Mucosa of rectum (tissue), 2 donors: ENCODE results near the gene CYTH2.

ENCODE experiments used
- H3K27ac ChIP-seq, 2 donors: one replicate each; pipeline ENCODE4 v1.7.0; 2013; ENCODE audit warnings: inconsistent platforms in 2 of 2, low read depth in 2 of 2, low read length in 2 of 2
- H3K27me3 ChIP-seq, 2 donors: one replicate each; pipeline ENCODE4 v1.7.0; 2013; ENCODE audit warnings: low read length in 2 of 2; ENCODE audit not compliant: control insufficient read depth in 2 of 2, insufficient read depth in 2 of 2
- H3K36me3 ChIP-seq, 2 donors: one replicate each; pipeline ENCODE4 v1.7.0; 2013; ENCODE audit warnings: low read length in 2 of 2; ENCODE audit not compliant: control insufficient read depth in 2 of 2, insufficient read depth in 2 of 2
- H3K4me1 ChIP-seq, 2 donors: one replicate each; pipeline ENCODE4 v1.7.0; 2013; ENCODE audit warnings: low read length in 2 of 2, mild to moderate bottlenecking in 1 of 2; ENCODE audit not compliant: control insufficient read depth in 2 of 2, insufficient read depth in 2 of 2
- H3K4me3 ChIP-seq, 2 donors: one replicate each; pipeline ENCODE4 v1.7.0; 2013; ENCODE audit warnings: low read length in 2 of 2
- H3K9ac ChIP-seq, 2 donors: one replicate each; pipeline ENCODE4 v1.7.0; 2013; ENCODE audit warnings: low read length in 2 of 2, low read depth in 1 of 2, mild to moderate bottlenecking in 1 of 2
- H3K9me3 ChIP-seq, 2 donors: one replicate each; pipeline ENCODE4 v1.7.0; 2013; ENCODE audit warnings: low read length in 2 of 2; ENCODE audit not compliant: control insufficient read depth in 2 of 2
- donor health status: healthy.
- donor health status: Normal muscosa, but diverticular disease.

The CYTH2 gene

GRCh38 chr19:48477067-48477685 is 8.0 kb downstream of the CYTH2 start:
- peaks cover 50 to 51% of the 10 kb centered on the region in 2 donors for H3K36me3 ChIP-seq
- H3K4me1 ChIP-seq: peaks cover 4 to 6% of the 10 kb centered on the region in 2 donors
- no peak overlapping the region for H3K9ac ChIP-seq
- no peak overlapping the region for H3K27ac ChIP-seq
- no peaks in the 10 kb centered on the region for H3K9me3 ChIP-seq
- H3K27me3 ChIP-seq: no peaks in the 10 kb centered on the region
- no peak overlapping the region for H3K4me3 ChIP-seq

- H3K9ac ChIP-seq: no peak overlapping the region
- H3K36me3 ChIP-seq: peaks cover 45% of the 10 kb centered on the region in 2 donors
Measured at GRCh38 chr19:48477698-48478338, 8.6 kb downstream of the CYTH2 start.

DNA sequence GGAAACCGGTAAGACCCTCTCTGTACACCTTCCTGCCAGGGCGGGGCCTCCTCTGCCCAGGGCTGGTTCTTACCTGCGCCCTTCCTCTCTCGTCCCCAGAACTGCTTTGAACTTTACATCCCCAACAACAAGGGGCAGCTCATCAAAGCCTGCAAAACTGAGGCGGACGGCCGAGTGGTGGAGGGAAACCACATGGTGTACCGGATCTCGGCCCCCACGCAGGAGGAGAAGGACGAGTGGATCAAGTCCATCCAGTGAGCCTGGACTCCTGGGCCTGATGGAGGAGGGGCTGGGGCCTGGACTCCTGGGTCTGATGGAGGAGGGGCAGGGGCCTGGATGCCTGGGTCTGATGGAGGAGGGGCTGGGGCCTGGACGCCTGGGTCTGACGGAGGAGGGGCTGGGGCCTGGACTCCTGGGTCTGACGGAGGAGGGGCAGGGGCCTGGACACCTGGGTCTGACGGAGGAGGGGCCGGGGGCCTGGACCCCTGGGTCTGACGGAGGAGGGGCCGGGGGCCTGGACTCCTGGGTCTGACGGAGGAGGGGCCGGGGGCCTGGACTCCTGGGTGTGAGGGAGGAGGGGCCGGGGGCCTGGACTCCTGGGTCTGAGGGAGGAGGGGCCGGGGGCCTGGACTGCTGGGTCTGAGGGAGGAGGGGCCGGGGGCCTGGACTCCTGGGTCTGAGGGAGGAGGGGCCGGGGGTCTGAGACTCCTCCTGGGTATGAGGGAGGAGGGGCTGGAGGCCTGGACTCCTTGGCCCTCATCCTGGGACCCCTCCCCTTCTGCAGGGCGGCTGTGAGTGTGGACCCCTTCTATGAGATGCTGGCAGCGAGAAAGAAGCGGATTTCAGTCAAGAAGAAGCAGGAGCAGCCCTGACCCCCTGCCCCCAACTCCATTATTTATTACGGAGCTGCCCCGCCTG is 9.4 kb downstream of the CYTH2 start:
- H3K27me3 ChIP-seq: no peaks in the 10 kb centered on the region
- H3K4me1 ChIP-seq: peaks cover 4 to 6% of the 10 kb centered on the region in 2 donors
- H3K9ac ChIP-seq: no peak overlapping the region
- no peaks in the 10 kb centered on the region for H3K9me3 ChIP-seq
- peaks cover 37 to 38% of the 10 kb centered on the region in 2 donors for H3K36me3 ChIP-seq
- H3K4me3 ChIP-seq: no peak overlapping the region
- no peak overlapping the region for H3K27ac ChIP-seq

More at GRCh38 chr19:48477698-48478338, 8.6 kb downstream of the CYTH2 start:
- no peaks in the 10 kb centered on the region for H3K27me3 ChIP-seq
- no peaks in the 10 kb centered on the region for H3K9me3 ChIP-seq
- H3K4me3 ChIP-seq: no peak overlapping the region
- H3K4me1 ChIP-seq: peaks cover 4 to 6% of the 10 kb centered on the region in 2 donors
- H3K27ac ChIP-seq: no peak overlapping the region

- H3K9me3 ChIP-seq: no peaks in the 10 kb centered on the region
- no peaks in the 10 kb centered on the region for H3K27me3 ChIP-seq
- peak overlapping the region in 1 of 2 donors; percentile 56 for H3K27ac ChIP-seq
- H3K9ac ChIP-seq: no peak overlapping the region
- peaks cover 26 to 27% of the 10 kb centered on the region in 2 donors for H3K36me3 ChIP-seq
- no peak overlapping the region for H3K4me3 ChIP-seq
- peaks cover 4 to 6% of the 10 kb centered on the region in 2 donors for H3K4me1 ChIP-seq
Measured at GRCh38 chr19:48479686-48480085, 10.5 kb downstream of the CYTH2 start.

DNA sequence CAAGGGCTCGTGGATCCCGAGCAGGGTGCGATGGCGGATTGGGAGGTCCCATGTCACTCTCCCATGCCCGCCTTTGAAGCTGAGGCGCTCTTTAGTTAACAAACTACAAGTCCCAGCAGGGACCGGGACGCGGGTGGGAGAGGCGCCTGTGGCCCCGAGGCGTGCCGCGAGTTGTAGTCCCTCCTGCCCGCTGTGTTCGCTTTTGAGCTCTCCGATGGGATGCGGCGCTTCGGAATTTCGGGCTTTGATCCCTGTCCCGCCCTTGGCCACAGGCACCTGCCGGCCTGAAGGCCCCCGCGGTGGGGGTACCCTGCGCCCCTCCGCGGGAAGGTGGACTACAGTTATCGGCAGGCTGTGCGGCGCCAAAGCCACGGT is 11.0 kb downstream of the CYTH2 start:
- Histone ChIP-seq H3K9me3 (no peaks in the 10 kb centered on the region), H3K9ac (peak overlapping the region; percentile 63 to 72), H3K4me1 (peaks cover 4 to 6% of the 10 kb centered on the region in 2 donors), H3K4me3 (peak overlapping the region; percentile 59 to 71), H3K27me3 (no peaks in the 10 kb centered on the region), H3K27ac (peak overlapping the region in 1 of 2 donors; percentile 56), H3K36me3 (peaks cover 21 to 22% of the 10 kb centered on the region in 2 donors)

DNA sequence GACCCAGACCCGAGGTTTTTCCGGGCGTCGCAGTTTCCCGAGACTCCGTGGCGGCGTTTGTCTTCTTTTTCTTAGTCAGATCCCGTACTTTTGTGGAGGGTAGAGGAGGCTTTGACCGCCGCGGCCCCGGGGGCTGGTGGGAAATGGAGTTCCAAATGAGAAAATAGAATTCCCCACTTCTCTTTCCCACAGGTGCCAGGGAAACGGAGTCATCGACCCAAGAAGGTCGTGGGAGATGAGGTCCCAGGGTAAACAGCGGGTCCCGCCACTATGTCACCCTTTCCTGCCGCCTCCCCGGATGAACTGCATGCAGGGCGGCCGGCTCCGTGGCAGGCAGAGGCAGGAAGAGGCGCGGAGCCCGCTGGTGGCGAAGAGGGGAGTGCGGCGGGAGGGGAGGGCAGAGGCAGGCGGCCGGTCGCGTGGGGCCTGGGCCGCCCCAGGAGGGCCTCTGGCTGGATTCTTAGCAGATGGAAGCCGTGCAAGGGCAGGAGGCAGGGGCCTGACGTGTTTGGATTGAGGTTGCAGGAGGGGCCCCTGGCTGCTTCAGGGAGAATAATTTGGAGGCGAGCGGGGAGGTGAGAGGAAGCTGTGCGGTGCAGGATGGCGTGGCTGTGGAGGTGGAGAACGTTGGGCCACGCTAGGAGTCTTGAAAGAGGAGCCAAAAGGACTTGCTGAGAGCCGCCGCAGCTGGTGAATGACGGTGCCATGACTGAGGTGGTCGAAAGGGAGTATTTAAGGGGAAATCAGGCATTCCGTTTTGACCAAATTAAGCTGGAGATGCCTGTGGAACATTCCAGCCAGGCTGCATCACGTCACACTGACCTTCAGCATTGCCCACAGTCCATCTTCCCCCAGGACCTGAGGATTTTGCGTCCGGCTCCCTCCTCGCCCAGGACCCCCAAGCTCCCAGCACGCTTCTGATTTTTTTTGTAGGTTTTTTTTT is 11.7 kb downstream of the CYTH2 start:
- peak overlapping the region; percentile 63 to 72 for H3K9ac ChIP-seq
- peaks cover 15% of the 10 kb centered on the region in 2 donors for H3K36me3 ChIP-seq
- H3K27ac ChIP-seq: peak overlapping the region; percentile 28 to 56
- H3K27me3 ChIP-seq: no peaks in the 10 kb centered on the region
- H3K4me3 ChIP-seq: peak overlapping the region; percentile 59 to 71
- no peaks in the 10 kb centered on the region for H3K9me3 ChIP-seq
- H3K4me1 ChIP-seq: peaks cover 4 to 6% of the 10 kb centered on the region in 2 donors

- Histone ChIP-seq H3K27me3 (no peaks in the 10 kb centered on the region), H3K4me1 (peaks cover 4 to 6% of the 10 kb centered on the region in 2 donors), H3K36me3 (peaks cover 7 to 9% of the 10 kb centered on the region in 2 donors), H3K9me3 (no peaks in the 10 kb centered on the region), H3K9ac (no peak overlapping the region), H3K27ac (no peak overlapping the region), H3K4me3 (no peak overlapping the region)
Measured at GRCh38 chr19:48481846-48482639, 12.9 kb downstream of the CYTH2 start.

DNA sequence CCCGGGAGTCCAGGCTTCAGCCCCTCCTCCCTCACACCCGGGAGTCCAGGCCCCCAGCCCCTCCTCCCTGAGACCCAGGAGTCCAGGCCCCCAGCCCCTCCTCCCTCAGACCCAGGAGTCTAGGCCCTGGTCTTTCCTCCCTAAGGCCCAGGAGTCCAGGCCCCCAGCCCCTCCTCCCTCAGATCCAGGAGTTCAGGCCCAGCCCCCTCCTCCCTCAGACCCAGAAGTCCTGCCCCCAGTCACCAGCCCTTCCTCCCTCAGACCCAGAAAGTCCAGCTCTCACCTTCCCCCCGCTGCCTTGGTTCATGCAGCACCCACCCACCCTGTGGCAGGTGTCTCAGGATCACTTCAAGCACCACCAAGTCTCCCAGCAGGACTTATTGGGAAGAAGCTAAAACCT is 14.1 kb downstream of the CYTH2 start:
- Histone ChIP-seq H3K27me3 (no peaks in the 10 kb centered on the region), H3K9me3 (no peaks in the 10 kb centered on the region), H3K9ac (no peak overlapping the region), H3K27ac (no peak overlapping the region), H3K36me3 (peaks cover 2 to 4% of the 10 kb centered on the region in 2 donors), H3K4me1 (peaks cover 14% of the 10 kb centered on the region in 2 donors), H3K4me3 (no peak overlapping the region)
